Osteocyte (in vitro differentiated cells): Measurements from ENCODE around the gene DPF3. TPM values are rescaled to one million over a fixed set of nuclear protein-coding genes. Genes with fewer than 3 reads are reported as not detected.

Source experiments
- DNase-seq: peaks from one replicate; pipeline ENCODE4 v3.0.0; 2021; ENCODE audit warnings: mixed read lengths; ENCODE audit not compliant: unreplicated experiment; ENCODE audit errors: extremely low spot score
- H3K27ac Mint-ChIP-seq: one replicate; pipeline ENCODE4 v1.8.0; 2021; ENCODE audit warnings: mild to moderate bottlenecking, mixed read lengths; ENCODE audit not compliant: unreplicated experiment
- H3K27me3 Mint-ChIP-seq: one replicate; pipeline ENCODE4 v1.8.0; 2021; ENCODE audit warnings: mixed read lengths; ENCODE audit not compliant: unreplicated experiment
- H3K36me3 Mint-ChIP-seq: one replicate; pipeline ENCODE4 v1.8.0; 2021; ENCODE audit warnings: mixed read lengths; ENCODE audit not compliant: unreplicated experiment
- H3K4me1 Mint-ChIP-seq: one replicate; pipeline ENCODE4 v1.8.0; 2021; ENCODE audit warnings: mixed read lengths; ENCODE audit not compliant: unreplicated experiment
- H3K4me3 Mint-ChIP-seq: one replicate; pipeline ENCODE4 v1.8.0; 2021; ENCODE audit warnings: mild to moderate bottlenecking, moderate library complexity, mixed read lengths; ENCODE audit not compliant: unreplicated experiment
- H3K9me3 Mint-ChIP-seq: one replicate; pipeline ENCODE4 v1.8.0; 2021; ENCODE audit warnings: mixed read lengths; ENCODE audit not compliant: unreplicated experiment
- total RNA-seq: library from RNA; stranded (reverse); gene quantifications from 2 replicates; pipeline ENCODE4 v1.2.1, GENCODE V29; 2021
- TF ChIP-seq, protein P1 (sequence below): fragments of 200-600 bp; sonication (generic); IDR thresholded peaks from 2 replicates; pipeline ENCODE4 v1.5.0; 2021; ENCODE audit warnings: antibody characterized with exemption, mild to moderate bottlenecking, moderate library complexity

Gene DPF3
- total RNA-seq, 1 donor from 2014 or later: 5.8 TPM

DNA sequence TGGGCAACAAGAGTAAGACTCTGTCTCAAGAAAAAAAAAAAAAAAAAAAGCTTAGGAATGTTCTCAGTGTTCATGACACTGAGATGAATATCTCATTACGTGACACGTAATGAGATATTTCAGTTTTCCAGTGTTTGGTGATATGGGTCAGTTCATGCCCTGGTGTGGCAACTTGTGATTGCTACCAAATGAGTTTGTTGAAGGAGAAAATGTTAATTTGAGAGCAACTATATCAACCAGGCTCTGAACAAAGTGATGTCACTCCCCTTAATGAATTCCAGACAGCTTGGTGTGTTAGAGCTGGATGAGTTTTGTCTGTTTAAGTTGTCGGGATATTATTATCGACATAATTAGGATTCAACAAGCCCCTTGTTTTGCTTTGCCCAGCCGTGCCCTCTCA, 211.7 kb downstream of the DPF3 start:
- TF ChIP-seq, protein P1, sequence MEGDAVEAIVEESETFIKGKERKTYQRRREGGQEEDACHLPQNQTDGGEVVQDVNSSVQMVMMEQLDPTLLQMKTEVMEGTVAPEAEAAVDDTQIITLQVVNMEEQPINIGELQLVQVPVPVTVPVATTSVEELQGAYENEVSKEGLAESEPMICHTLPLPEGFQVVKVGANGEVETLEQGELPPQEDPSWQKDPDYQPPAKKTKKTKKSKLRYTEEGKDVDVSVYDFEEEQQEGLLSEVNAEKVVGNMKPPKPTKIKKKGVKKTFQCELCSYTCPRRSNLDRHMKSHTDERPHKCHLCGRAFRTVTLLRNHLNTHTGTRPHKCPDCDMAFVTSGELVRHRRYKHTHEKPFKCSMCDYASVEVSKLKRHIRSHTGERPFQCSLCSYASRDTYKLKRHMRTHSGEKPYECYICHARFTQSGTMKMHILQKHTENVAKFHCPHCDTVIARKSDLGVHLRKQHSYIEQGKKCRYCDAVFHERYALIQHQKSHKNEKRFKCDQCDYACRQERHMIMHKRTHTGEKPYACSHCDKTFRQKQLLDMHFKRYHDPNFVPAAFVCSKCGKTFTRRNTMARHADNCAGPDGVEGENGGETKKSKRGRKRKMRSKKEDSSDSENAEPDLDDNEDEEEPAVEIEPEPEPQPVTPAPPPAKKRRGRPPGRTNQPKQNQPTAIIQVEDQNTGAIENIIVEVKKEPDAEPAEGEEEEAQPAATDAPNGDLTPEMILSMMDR: no peak
- DNase-seq: no peak
- peak overlapping the region; percentile 51 for H3K27ac Mint-ChIP-seq
- no peak overlapping the region for H3K4me3 Mint-ChIP-seq
- H3K36me3 Mint-ChIP-seq: no peaks in the 10 kb centered on the region
- no peaks in the 10 kb centered on the region for H3K27me3 Mint-ChIP-seq
- peaks cover 32% of the 10 kb centered on the region for H3K4me1 Mint-ChIP-seq
- no peaks in the 10 kb centered on the region for H3K9me3 Mint-ChIP-seq

DNA sequence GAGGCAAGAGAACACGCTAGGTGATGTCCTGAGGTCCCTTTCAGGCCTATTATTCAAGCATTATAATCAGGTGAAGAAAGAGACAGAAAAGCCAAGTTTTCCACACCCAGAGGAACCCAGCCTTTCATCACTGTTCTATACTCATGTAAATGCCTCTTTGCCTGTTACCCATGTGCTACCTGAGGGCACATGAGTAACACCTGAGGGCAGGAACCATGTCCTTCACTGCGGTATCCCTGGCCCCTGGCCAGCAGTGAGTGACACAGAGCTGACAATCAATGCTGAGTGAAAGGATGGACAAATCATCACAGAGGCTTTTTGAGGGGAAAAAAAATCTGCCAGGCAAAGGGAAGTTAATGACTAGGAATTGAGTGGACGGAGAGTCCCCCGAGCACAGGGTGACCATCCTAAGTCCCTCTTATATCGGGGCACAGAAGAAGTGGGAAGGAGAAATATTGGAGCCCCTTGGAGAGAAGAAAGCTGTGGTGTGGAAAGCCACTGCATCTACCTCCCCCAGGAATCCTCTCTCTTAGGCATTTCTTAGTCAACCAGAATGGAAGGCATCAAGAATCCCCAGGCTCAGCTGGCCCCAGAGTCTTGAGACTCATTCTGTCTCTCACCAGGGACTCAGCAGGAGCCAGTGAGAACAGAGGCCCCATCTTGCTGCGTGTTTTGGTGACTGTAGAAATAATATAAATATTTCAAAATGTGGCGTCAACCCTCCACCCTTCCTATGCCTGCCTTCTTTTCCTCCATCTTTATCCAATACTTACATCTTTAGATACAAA, 212.9 kb downstream of the DPF3 start:
- H3K27me3 Mint-ChIP-seq: no peaks in the 10 kb centered on the region
- DNase-seq: no peak
- peaks cover 32% of the 10 kb centered on the region for H3K4me1 Mint-ChIP-seq
- H3K36me3 Mint-ChIP-seq: no peaks in the 10 kb centered on the region
- TF ChIP-seq, protein P1: no peak
- no peaks in the 10 kb centered on the region for H3K9me3 Mint-ChIP-seq
- H3K4me3 Mint-ChIP-seq: no peak overlapping the region
- no peak overlapping the region for H3K27ac Mint-ChIP-seq

DNA sequence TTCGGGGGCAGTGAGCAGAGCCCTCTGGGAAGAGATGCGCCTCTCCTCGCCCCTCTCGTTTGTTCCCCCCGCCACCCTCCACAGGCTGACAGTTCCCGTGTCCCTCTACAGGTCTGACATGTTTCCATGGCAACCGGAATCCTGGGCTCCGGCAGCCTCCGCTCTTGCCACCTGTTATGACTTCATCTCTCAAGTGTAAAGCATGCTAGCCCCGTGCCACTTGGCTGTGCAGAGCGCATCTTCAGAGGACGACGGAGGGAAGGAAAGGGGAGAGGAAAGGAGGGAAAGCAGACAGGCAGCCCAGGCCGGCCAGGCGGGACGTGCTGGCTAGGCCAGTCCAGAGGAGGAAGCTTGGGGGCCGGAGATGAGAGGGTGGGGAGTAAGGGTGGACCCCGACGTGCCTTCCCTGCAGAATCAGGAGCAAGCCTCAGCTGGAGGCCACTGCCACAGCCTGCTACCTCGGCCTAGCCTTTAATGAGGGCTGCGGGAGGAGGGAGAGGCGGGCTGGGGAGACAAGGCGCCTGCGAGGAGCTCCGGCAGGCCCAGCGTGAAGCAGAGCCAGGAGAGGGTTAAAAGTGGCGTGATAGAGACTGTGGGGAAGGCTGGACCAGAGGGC, 214.3 kb downstream of the DPF3 start:
- TF ChIP-seq, protein P1: no peak
- Mint-ChIP-seq H3K36me3 (no peaks in the 10 kb centered on the region), H3K27me3 (no peaks in the 10 kb centered on the region), H3K27ac (no peak overlapping the region), H3K4me1 (peaks cover 32% of the 10 kb centered on the region), H3K9me3 (no peaks in the 10 kb centered on the region), H3K4me3 (no peak overlapping the region)
- no peak for DNase-seq

DNA sequence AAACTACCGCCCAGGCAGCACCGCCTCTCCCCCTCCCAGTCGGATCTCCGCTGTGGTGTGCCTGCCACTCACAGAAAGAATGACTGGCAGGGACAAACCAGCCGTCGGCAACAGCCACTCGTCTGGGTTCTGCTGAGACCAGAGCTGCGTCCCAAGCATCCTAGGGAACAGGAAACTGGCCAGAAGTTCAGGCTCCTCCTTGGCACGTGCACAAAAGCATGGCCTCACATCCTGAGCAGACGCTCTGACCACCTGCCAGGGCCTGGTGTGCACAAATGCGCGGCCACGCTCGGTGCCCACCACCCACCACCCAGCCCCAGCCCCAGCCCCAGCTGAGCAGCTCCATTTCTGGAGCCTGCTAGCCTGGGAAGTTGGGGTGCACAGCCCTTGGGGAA, 214.8 kb downstream of the DPF3 start:
- Mint-ChIP-seq H3K27ac (no peak overlapping the region), H3K4me1 (peaks cover 32% of the 10 kb centered on the region), H3K9me3 (no peaks in the 10 kb centered on the region), H3K27me3 (no peaks in the 10 kb centered on the region), H3K4me3 (no peak overlapping the region), H3K36me3 (no peaks in the 10 kb centered on the region)
- DNase-seq: no peak
- TF ChIP-seq, protein P1: no peak

DNA sequence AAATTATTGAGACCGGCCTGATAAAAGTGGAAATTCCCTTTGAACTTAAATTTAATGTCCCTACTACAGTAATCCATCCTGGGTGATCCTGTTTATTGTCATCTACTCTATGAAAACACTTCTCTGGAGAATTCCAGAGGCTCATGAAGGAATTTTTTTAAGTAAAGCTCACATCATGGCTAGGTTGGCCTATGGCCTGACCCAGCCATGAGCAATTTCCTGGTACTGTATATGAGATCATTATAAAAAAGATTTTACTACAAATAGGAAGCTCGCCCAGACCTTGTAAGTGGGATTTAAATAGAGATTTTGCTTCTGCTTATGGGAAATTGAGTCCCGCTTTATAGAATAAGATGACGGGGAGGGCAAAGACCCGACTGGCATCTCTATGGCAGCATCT, 215.5 kb downstream of the DPF3 start:
- TF ChIP-seq, protein P1: no peak
- peak overlapping the region; percentile 20 for H3K27ac Mint-ChIP-seq
- DNase-seq: no peak
- H3K9me3 Mint-ChIP-seq: no peaks in the 10 kb centered on the region
- no peak overlapping the region for H3K4me3 Mint-ChIP-seq
- H3K4me1 Mint-ChIP-seq: peaks cover 32% of the 10 kb centered on the region
- no peaks in the 10 kb centered on the region for H3K36me3 Mint-ChIP-seq
- H3K27me3 Mint-ChIP-seq: no peaks in the 10 kb centered on the region
